Measurements from ENCODE around the gene ANKRD6.

ANKRD6 gene

DNA sequence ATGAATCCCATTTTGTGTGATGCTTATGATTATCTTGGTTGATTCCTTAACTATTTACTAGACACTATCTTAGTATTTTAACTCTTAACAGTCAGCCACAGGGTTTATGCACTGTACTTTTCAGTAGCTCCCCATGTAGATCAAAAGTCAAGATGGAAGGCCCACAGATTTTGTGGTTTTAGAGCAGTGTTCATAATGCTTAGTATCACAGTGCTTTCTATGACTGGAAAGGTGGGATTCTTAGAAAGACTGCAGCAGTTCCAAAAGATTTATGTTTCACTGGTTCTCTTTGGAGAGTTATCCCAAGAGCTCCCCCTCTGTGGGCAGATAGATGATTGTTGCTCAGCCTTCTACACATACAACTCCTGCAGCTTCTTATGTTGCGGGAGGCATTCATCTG, 34.5 kb downstream of the ANKRD6 start:
- no peak for DNase-seq (ENCODE audit: low read depth)
- H3K4me3 ChIP-seq (ENCODE audit: low read length): no peak overlapping the region
- TF ChIP-seq, protein P1, sequence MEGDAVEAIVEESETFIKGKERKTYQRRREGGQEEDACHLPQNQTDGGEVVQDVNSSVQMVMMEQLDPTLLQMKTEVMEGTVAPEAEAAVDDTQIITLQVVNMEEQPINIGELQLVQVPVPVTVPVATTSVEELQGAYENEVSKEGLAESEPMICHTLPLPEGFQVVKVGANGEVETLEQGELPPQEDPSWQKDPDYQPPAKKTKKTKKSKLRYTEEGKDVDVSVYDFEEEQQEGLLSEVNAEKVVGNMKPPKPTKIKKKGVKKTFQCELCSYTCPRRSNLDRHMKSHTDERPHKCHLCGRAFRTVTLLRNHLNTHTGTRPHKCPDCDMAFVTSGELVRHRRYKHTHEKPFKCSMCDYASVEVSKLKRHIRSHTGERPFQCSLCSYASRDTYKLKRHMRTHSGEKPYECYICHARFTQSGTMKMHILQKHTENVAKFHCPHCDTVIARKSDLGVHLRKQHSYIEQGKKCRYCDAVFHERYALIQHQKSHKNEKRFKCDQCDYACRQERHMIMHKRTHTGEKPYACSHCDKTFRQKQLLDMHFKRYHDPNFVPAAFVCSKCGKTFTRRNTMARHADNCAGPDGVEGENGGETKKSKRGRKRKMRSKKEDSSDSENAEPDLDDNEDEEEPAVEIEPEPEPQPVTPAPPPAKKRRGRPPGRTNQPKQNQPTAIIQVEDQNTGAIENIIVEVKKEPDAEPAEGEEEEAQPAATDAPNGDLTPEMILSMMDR (conservative IDR thresholded peaks at IDR 0.05; ENCODE audit: low read length): no peak

DNA sequence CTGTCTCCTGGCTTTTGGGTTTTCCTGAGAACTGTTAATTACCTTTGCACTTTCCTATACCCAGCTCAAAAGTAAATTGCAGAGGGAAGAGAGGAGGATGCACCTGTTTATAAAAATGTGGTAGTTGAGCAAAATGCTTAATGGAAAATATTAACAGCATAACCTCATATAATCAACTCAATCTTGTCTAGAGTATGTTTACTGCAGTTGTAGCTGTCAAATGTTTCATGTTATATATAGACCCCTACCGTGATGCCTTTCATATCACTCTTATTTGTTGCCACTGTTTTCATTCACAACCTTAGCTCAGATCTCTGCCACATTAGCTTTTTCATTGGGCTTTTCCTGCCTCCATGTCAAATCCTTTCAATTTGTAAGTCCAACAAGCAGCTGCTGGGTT, 36.0 kb downstream of the ANKRD6 start:
- no peak for DNase-seq (ENCODE audit: low read depth)
- no peak overlapping the region for H3K4me3 ChIP-seq (ENCODE audit: low read length)
- TF ChIP-seq, protein P1 (conservative IDR thresholded peaks at IDR 0.05; ENCODE audit: low read length): no peak

DNA sequence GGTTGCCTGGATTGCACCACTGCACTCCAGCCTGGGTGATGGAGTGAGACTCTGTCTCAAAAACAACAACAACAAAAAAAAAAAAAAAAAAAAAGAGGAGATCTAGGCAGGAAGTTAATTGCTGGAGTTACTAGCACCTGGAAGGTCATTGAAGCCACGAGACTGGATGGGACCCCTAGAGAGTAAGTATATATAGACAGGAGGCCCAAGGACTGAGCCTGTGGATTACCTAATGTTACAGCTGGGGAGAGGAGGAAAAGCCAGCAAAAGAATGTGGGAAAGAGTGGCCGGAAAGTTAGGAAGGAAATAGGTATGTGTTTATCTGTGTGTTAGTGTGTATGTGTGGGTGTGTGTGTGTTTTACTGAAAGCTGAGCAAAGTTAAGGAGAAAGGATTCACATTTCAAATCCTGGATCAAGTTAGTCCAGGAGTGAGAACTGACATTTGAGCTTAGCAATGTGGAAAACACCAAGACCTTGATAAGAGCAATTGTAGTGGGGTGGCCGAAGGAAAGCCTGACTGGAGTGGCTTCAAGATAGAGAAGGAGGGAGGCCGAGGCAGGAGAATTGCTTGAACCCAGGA, 38.4 kb downstream of the ANKRD6 start:
- no peak overlapping the region for H3K4me3 ChIP-seq (ENCODE audit: low read length)
- DNase-seq (ENCODE audit: low read depth): no peak
- TF ChIP-seq, protein P1 (conservative IDR thresholded peaks at IDR 0.05; ENCODE audit: low read length): no peak

DNA sequence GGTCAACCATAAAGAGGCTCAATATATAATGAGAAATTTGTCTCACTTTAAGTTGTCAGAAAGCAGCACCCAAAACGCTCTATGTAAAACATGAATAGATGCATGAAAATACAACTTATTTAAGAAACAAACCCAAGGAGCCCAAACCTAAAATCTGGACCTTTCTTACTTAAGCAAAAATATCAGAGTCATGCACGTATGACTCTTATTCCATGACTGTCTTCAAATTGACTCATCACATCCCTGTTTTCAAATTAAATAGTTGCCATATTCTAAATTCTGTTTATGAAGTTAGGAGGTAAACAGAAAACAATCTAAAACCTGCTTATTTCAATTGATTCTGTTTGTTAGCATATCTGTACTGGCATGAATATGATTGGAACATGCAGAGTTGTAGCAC, 42.1 kb downstream of the ANKRD6 start:
- peak; percentile 2 for DNase-seq (ENCODE audit: low read depth)
- H3K4me3 ChIP-seq (ENCODE audit: low read length): no peak overlapping the region

DNA sequence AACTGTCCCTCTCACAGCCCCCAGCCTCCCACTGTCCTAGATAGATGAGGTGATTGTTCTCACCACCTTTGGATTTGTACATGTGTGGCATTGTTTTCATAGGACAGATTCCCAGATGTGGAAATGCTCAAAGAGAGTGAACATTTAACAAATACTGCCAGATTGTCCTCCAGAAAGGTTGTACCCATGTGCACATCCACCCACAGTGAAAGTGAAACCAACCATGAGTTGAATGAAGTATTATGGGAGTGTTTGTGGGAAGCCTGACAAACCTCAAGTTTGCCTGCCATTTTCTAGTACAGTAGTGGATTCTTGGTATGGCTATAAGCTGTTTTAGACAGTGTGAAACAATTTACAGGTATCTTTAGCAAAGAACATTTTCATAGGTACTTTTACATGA, 42.7 kb downstream of the ANKRD6 start:
- TF ChIP-seq, protein P1 (conservative IDR thresholded peaks at IDR 0.05; ENCODE audit: low read length): no peak
- H3K4me3 ChIP-seq (ENCODE audit: low read length): no peak overlapping the region
- no peak for DNase-seq (ENCODE audit: low read depth)

More for the DNA sequence above, 42.1 kb downstream of the ANKRD6 start:
- TF ChIP-seq, protein P1 (conservative IDR thresholded peaks at IDR 0.05; ENCODE audit: low read length): no peak

DNA sequence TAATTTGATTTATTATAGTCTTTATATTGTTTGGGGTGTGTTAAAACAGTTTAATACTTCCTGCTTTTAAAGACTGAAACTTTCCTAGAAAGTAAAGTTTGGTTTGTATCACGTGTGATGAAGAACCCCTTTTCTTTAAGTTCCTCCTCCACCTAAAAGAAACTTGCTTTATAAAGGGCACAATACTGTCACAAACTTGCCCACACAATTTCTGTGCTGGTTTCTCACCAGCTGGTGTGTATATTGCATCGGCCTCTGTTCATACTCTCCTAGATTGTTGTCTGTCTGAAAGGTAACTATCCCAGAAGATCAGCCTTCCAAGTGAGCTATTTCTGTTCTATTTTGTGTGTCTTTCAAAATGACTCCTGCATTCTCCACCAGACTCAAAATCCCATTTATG, 46.9 kb downstream of the ANKRD6 start:
- no peak overlapping the region for H3K4me3 ChIP-seq (ENCODE audit: low read length)
- TF ChIP-seq, protein P1 (conservative IDR thresholded peaks at IDR 0.05; ENCODE audit: low read length): no peak
- DNase-seq (ENCODE audit: low read depth): no peak

DNA sequence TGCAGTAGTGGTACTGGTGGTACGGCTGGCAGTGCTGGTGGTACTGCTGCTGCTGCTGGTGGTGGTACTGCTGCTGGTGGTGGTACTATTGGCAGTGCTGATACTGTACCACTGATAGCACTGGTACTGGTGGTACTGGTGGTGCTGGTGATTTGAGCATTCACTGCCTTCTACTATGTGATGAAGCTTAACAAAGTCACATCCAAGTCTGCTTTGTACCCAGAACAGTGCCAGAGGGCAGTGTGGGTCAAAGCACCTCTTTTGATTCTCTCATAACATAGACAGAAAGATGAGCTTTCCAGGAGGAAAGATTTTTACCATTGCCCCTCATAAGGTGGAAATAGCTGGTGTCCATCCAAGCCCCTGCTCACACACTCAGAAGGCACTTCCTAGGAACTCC, 48.7 kb downstream of the ANKRD6 start:
- no peak for DNase-seq (ENCODE audit: low read depth)
- TF ChIP-seq, protein P1 (conservative IDR thresholded peaks at IDR 0.05; ENCODE audit: low read length): no peak
- no peak overlapping the region for H3K4me3 ChIP-seq (ENCODE audit: low read length)
